Naive B cell (primary cell): ENCODE data around the gene SLC66A3. TPM values are rescaled to one million over a fixed set of nuclear protein-coding genes. Genes with fewer than 3 reads are reported as not detected.
A peak's percentile ranks its signal among the peaks of the same experiment; 100 is the strongest.

Experiments used
- ATAC-seq, 2 donors: fragments of 150-1000 bp; cut with Tn5 transposase; 2 replicates each; pipeline ENCODE4 v1.10.0; 2021; ENCODE audit warnings: low read depth in 2 of 2, mild to moderate bottlenecking in 2 of 2, moderate library complexity in 2 of 2
- DNase-seq: peaks from one replicate; pipeline ENCODE4 v3.0.0; 2022
- H3K27ac Mint-ChIP-seq, 6 donors: one replicate each; pipeline ENCODE4 v1.8.0; 2020 to 2022; ENCODE audit warnings: mild to moderate bottlenecking in 6 of 6, mixed read lengths in 6 of 6, moderate library complexity in 5 of 6, inconsistent platforms in 2 of 6
- H3K27me3 Mint-ChIP-seq, 3 donors: one replicate each; pipeline ENCODE4 v1.8.0; 2021 to 2022; ENCODE audit warnings: mixed read lengths in 3 of 3, mild to moderate bottlenecking in 1 of 3
- H3K36me3 Mint-ChIP-seq, 2 donors: one replicate each; pipeline ENCODE4 v1.8.0; 2020 to 2022; ENCODE audit warnings: mixed read lengths in 2 of 2, inconsistent platforms in 1 of 2, mild to moderate bottlenecking in 1 of 2
- H3K4me1 Mint-ChIP-seq, 3 donors: one replicate each; pipeline ENCODE4 v1.8.0; 2020 to 2022; ENCODE audit warnings: mixed read lengths in 3 of 3, inconsistent platforms in 1 of 3, mild to moderate bottlenecking in 1 of 3, moderate library complexity in 1 of 3
- H3K4me3 Mint-ChIP-seq, 8 donors: one replicate each; pipeline ENCODE4 v1.8.0; 2020 to 2022; ENCODE audit warnings: mild to moderate bottlenecking in 8 of 8, mixed read lengths in 8 of 8, moderate library complexity in 8 of 8, inconsistent platforms in 2 of 8
- H3K9me3 Mint-ChIP-seq, 7 donors: one replicate each; pipeline ENCODE4 v1.8.0; 2020 to 2022; ENCODE audit warnings: mixed read lengths in 7 of 7, mild to moderate bottlenecking in 5 of 7, inconsistent platforms in 2 of 7, moderate library complexity in 1 of 7
- polyA plus RNA-seq, 6 donors: library from polyadenylated mRNA; unstranded; fragments of 300-500 nt; fragmentation: Illumina TruSeq; gene quantifications; one replicate each; pipeline ENCODE4 v1.2.3, GENCODE V29; 2021; ENCODE audit warnings: low read depth in 6 of 6

Gene SLC66A3
- polyA plus RNA-seq, 6 donors from 2014 or later = 40.3 to 85.1 (median 43.9) TPM

DNA sequence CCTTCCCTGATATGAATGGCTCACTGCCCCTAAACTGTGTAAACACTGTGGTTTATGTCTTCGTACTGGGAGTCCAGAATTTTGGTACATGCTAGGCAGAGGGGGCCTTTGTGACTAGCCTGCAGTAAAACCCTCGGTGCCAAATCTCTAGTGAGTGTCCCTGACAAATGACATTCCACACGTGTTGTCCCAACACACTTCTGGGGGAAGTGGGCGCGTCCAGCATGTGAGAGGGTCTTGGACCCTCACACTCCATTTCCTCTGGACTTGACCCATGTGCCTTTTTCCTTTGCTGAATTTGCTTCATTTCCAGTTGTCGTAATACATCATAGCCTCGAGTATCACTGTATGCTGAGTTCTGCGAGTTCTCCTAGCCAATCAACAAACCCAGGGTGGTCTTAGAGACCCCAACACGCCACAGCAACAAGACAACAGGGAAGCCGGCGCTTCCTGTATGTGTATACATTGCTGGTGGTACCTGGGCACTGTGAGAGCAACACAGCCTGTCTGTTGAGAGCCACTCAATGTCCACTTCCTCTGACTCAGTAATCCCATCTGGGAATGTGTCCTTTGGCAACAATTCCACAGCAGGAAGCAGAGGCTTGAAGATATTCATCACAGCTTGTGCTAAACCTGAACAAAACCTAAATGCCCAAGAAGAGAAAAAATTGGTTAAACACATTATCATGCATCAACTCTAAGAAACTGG, 26.9 kb upstream of the SLC66A3 start:
- H3K4me3 Mint-ChIP-seq = peak overlapping the region in 4 of 8 donors; percentile 45 to 88 (median 84)
- no peak for DNase-seq
- peaks cover 9 to 30% (median 19%) of the 10 kb centered on the region in 3 donors for H3K4me1 Mint-ChIP-seq
- H3K36me3 Mint-ChIP-seq = no peaks in the 10 kb centered on the region
- H3K27ac Mint-ChIP-seq = peak overlapping the region in 2 of 6 donors; percentile 61 to 81
- H3K27me3 Mint-ChIP-seq = peaks cover 0 to 21% (median 0%) of the 10 kb centered on the region in 3 donors
- H3K9me3 Mint-ChIP-seq = peaks cover 0 to 2% (median 0%) of the 10 kb centered on the region in 7 donors
- no peak for ATAC-seq

DNA sequence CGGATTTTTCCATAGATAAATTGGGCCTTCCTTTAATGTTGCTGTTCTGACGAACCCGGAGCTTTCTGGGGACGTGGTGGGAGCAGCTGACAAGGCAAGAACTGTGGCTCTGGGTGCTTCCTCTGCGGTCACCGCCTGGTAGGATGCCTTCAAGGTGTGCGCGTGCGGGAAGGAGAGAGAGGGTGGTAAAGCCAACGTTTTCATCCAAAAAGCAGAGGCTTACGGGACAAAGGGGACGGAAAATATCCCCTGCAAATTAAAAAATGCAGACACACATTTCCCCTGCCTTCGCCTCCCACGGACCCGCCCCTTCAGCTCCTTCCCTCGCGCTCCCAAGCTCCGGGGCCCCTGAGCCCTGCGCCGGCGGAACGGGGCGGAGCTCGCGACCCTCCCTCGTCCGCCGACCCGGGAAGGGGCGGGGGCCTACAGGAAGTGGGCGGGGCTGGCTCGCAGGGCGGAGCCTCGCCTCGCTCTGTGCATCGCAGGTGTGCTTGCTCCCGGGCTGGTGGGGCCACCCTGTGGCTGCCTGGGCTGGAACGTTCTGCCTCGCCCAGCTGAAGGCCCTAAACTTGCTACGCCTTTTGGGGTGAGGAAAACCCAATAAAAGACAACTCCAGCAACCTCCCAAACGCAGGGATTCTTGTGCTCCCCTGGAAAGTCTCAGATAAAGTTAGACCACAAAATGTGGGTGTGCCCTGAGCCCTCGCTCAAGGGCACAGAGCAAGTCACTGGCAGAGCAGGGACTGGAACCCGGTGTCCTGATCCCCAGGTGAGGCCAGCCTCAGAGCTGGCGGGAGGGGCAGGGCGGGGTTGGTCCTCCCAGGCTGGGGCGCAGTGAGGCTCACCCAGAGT, 25.4 kb upstream of the SLC66A3 start:
- DNase-seq (peak; percentile 75), ATAC-seq (peak; percentile 83 to 86)
- peaks cover 0 to 21% (median 3%) of the 10 kb centered on the region in 3 donors for H3K27me3 Mint-ChIP-seq
- peaks cover 0 to 2% (median 0%) of the 10 kb centered on the region in 7 donors for H3K9me3 Mint-ChIP-seq
- no peaks in the 10 kb centered on the region for H3K36me3 Mint-ChIP-seq
- peak overlapping the region in 2 of 6 donors; percentile 53 to 82 for H3K27ac Mint-ChIP-seq
- H3K4me1 Mint-ChIP-seq = peaks cover 9 to 30% (median 19%) of the 10 kb centered on the region in 3 donors
- H3K4me3 Mint-ChIP-seq = peak overlapping the region; percentile 76 to 90 (median 86)

DNA sequence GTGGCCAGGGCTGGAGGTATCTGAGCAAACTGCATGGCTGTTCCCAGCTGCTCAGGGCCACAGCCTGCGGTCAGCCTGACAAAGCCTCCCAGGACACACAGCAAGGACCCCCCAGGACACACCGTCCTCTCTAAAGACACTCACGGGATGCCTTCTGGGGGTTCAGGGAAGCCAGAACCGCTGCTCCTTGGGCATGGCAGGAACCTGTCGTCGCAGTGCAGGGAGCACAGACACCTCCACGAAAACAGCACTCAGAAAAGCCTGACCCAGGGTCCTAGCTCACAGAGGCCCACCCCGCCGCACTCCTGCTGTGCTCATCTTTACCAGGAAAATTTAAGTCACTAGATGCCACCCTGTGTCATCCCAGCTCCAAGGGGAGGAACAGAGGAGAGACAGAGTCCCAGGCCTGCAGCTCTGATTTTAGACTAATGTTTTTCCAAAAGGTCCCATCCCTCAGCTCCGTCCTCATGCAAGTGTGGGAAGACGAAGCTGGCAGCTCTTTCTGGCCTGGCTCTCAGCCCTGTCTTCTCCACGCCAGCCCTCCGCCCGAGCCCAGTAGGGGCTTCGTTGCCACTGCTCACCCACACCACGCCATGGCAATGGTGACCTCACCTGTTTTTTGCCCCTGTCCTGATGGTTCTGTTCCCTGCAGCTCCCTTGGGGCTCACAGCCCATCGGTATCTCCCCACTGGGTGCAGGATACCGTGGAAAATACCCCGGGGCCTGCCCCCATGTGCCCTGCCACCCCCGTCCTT, 23.9 kb upstream of the SLC66A3 start:
- Mint-ChIP-seq H3K27ac (peak overlapping the region in 3 of 6 donors; percentile 30 to 42 (median 41)), H3K36me3 (no peaks in the 10 kb centered on the region)

DNA sequence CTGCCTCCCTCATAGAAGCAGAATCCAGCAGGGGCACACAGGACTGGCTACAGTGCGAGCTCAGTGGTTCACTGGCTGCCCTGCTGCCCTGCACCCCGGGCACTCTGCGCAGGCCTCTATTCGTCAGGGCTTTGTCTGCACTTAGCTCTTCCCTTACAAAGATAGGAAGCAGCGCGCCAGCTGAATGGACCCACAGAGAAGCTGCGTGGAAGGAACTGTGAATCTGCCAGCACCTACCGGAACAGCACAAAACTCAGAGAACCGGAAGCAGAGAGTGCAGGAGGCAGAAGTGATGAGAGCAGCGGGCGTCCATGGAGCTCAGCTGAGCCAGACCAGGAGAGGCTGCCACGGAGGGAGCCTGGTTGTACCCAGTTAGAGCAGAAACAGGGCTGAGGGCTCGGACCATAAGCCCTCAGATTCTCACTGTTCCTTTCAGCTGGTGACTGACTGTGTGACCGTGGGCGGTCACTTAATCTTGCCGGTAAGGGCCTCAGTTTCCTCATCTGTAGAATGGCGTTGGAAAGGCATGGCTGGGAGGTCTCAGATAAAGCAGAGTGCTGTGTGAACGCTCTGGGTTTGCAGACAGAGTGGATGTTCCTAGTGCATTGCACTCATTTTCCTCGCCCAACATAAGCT, 23.1 kb upstream of the SLC66A3 start:
- Mint-ChIP-seq H3K9me3 (peaks cover 0 to 2% (median 0%) of the 10 kb centered on the region in 7 donors), H3K4me1 (peaks cover 9 to 30% (median 19%) of the 10 kb centered on the region in 3 donors), H3K27me3 (peaks cover 14 to 29% (median 17%) of the 10 kb centered on the region in 3 donors), H3K27ac (peak overlapping the region in 2 of 6 donors; percentile 86 to 97), H3K36me3 (no peaks in the 10 kb centered on the region), H3K4me3 (peak overlapping the region; percentile 85 to 98 (median 94))
- no peak for ATAC-seq
- no peak for DNase-seq

More for the DNA sequence above, 23.9 kb upstream of the SLC66A3 start:
- H3K27me3 Mint-ChIP-seq = peaks cover 6 to 22% (median 11%) of the 10 kb centered on the region in 3 donors
- ATAC-seq (no peak), DNase-seq (no peak)
- H3K4me3 Mint-ChIP-seq = peak overlapping the region in 6 of 8 donors; percentile 12 to 86 (median 67)
- H3K9me3 Mint-ChIP-seq = peaks cover 0 to 2% (median 0%) of the 10 kb centered on the region in 7 donors
- peaks cover 9 to 30% (median 19%) of the 10 kb centered on the region in 3 donors for H3K4me1 Mint-ChIP-seq

DNA sequence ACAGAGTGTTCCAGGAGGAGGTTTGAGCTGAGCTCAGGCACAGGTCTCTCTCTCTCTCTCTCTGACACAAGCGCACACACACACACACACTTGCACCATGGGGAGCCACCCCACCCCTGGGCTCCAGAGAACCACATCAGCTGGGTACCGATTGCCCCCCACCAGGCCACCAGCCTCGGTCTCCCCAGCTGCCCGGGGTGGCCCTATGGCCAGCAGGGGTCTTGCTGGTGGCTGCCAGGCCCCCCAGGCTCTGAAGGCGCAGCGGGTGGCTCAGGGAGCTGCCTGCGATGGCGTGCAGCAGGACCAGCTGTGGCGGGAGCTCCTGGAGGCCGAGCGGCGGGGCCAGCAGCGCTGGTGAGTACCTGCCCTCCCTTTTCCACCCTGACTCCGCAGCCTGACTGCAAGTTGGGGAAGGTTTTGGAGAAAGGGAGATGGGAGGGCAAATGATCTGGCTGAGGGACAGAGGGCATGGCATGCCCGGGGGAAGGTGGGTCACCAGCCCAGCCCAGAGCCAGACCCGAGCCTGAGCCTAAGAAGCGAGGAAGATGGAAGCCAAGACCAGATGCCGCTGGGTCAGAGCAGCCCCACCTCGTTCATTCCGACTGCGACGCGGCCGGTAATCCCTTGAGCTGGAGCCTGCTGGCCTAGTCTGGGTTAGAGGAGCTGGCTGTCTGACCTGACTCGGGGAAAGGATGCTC, 21.9 kb upstream of the SLC66A3 start:
- peaks cover 9 to 27% (median 15%) of the 10 kb centered on the region in 3 donors for H3K4me1 Mint-ChIP-seq
- H3K36me3 Mint-ChIP-seq = no peaks in the 10 kb centered on the region
- H3K27me3 Mint-ChIP-seq = peaks cover 14 to 34% (median 21%) of the 10 kb centered on the region in 3 donors
- H3K27ac Mint-ChIP-seq = peak overlapping the region in 3 of 6 donors; percentile 86 to 98 (median 97)
- DNase-seq (no peak), ATAC-seq (no peak)
- peaks cover 0 to 2% (median 0%) of the 10 kb centered on the region in 7 donors for H3K9me3 Mint-ChIP-seq
- peak overlapping the region; percentile 85 to 98 (median 94) for H3K4me3 Mint-ChIP-seq

DNA sequence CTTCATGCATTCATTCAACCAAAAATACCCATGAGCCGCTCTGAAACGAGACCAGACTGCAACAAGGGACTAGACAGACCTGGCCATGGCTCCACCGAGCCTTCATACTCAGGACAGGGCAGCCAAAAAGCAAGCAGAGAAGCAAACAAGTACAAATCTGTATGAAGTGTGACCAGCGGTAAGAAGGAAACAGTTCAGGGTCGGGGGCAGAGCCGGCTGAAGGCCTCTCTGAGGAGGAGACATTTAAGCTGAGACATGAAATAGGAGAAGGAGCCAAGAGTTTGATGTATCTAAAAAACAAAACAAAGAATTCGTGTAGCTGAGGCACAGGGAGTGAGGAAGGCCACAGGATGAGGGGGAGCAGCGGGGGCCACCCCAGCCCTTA, 21.3 kb upstream of the SLC66A3 start:
- H3K27me3 Mint-ChIP-seq = peaks cover 14 to 35% (median 21%) of the 10 kb centered on the region in 3 donors
- DNase-seq (no peak), ATAC-seq (no peak)
- H3K27ac Mint-ChIP-seq = peak overlapping the region in 2 of 6 donors; percentile 13 to 24
- H3K4me1 Mint-ChIP-seq = peaks cover 9 to 23% (median 15%) of the 10 kb centered on the region in 3 donors
- peaks cover 0 to 2% (median 0%) of the 10 kb centered on the region in 7 donors for H3K9me3 Mint-ChIP-seq
- peak overlapping the region in 3 of 8 donors; percentile 44 to 64 (median 59) for H3K4me3 Mint-ChIP-seq
- no peaks in the 10 kb centered on the region for H3K36me3 Mint-ChIP-seq

DNA sequence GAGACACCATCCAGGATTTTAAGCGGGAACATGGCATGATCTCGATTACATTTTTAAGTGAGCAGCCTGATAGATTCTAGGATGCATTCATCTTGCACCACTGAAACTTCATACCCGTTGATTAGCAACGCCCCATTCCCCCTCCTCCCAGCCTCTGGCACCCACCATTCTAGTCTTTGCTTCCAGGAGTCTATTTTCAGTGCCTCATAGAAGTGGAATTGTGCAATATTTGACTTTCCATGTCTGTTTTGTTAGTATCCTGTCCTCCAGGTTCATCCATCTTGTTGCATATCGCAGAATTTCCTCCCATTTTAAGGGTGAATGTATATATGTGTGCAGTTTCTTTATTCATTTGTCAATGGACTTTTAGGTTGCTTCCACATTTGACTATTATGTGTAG, 20.9 kb upstream of the SLC66A3 start:
- Mint-ChIP-seq H3K36me3 (no peaks in the 10 kb centered on the region), H3K9me3 (peaks cover 0 to 2% (median 0%) of the 10 kb centered on the region in 7 donors), H3K27ac (peak overlapping the region in 1 of 6 donors; percentile 41), H3K4me1 (peaks cover 9 to 23% (median 14%) of the 10 kb centered on the region in 3 donors), H3K27me3 (peaks cover 14 to 35% (median 21%) of the 10 kb centered on the region in 3 donors), H3K4me3 (peak overlapping the region in 3 of 8 donors; percentile 12 to 59 (median 28))
- DNase-seq (no peak), ATAC-seq (no peak)

DNA sequence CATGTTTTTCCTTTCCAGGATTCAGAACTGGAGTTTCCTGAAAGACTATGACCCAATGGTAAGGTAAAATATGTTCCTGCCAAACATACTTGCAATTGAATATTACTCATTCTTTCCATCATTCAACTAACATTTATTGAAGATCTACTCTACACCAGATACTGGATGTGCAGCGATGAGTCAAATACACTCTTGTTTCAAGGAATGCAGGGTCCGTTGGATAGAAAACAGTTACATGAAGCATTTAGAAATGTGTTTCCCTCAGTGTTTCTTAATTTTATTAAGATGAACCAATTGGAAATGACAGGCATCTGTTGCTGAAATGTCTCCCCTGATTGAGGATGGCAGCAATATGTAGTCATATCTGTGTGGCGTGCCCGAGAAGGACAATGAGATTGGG, 14.8 kb upstream of the SLC66A3 start:
- DNase-seq (no peak), ATAC-seq (no peak)
- H3K4me1 Mint-ChIP-seq = peaks cover 3 to 6% (median 6%) of the 10 kb centered on the region in 3 donors

DNA sequence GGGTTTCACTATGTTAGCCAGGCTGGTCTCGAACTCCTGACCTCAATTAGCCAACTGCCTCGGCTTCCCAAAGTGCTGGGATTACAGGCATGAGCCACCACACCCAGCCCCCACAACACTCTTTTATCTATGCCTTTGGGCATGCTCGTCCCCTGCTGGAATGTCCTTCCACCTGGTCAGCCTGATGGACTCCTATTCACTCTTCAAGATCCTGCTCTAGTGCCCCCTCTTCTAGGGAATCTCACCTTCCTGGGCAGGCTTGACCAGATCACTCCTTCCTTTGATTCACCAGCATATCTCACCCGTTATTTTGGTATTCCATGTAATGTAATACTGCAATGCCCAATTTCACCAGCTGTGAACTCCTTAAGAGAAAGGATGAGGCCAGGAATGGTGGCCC, 13.9 kb upstream of the SLC66A3 start:
- no peak for ATAC-seq
- Mint-ChIP-seq H3K27ac (no peak overlapping the region), H3K9me3 (peaks cover 0 to 3% (median 0%) of the 10 kb centered on the region in 7 donors)

More for the DNA sequence above, 14.8 kb upstream of the SLC66A3 start:
- Mint-ChIP-seq H3K4me3 (no peak overlapping the region), H3K36me3 (no peaks in the 10 kb centered on the region), H3K27ac (no peak overlapping the region), H3K9me3 (peaks cover 0 to 3% (median 0%) of the 10 kb centered on the region in 7 donors), H3K27me3 (peaks cover 19 to 39% (median 37%) of the 10 kb centered on the region in 3 donors)

DNA sequence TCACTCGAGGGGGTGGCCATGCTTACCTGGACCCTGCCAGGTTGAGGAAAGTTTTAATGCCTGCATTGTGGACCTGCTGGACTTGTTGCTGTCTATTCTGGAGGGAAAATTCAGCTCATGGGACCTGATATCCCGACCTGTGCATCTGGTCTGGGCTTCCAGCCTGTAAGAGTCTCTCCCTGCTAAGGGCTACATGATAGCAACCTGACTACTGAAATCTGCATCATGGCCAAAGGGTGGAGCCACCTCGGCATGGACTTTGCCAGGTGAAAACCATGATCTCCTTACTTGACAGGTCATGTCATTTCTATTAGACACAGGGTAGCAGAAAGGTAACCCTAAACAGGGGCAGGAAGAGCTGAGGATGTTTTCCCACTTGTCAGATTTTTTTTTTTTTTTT, 12.9 kb upstream of the SLC66A3 start:
- Mint-ChIP-seq H3K27me3 (peaks cover 8 to 26% (median 23%) of the 10 kb centered on the region in 3 donors), H3K4me1 (peaks cover 5 to 9% (median 9%) of the 10 kb centered on the region in 3 donors), H3K27ac (no peak overlapping the region), H3K4me3 (peak overlapping the region in 1 of 8 donors; percentile 2), H3K36me3 (no peaks in the 10 kb centered on the region), H3K9me3 (peaks cover 0 to 3% (median 0%) of the 10 kb centered on the region in 7 donors)
- DNase-seq = no peak
- ATAC-seq = no peak

More for the DNA sequence above, 13.9 kb upstream of the SLC66A3 start:
- no peak overlapping the region for H3K4me3 Mint-ChIP-seq
- H3K36me3 Mint-ChIP-seq = no peaks in the 10 kb centered on the region
- H3K4me1 Mint-ChIP-seq = peaks cover 5 to 9% (median 9%) of the 10 kb centered on the region in 3 donors
- DNase-seq = no peak
- H3K27me3 Mint-ChIP-seq = peaks cover 14 to 33% (median 32%) of the 10 kb centered on the region in 3 donors

DNA sequence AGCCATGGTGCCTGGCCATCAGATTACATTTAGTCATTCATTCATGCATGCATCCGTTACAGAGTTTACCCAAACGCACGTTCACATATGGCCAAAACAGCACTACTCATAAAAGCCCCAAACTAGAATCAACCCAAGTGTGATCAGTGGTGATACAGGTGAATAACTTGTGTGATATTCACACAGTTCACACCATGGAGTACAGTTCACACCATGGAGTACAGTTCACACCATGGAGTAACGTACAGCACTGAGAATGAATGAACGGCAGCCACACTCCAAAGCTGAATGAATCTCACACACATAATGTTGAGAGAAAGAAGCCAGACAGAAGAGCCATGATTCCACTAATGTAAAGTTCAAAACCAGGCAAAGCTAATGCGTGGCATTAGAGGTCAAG, 12.3 kb upstream of the SLC66A3 start:
- Mint-ChIP-seq H3K4me1 (peaks cover 5 to 9% (median 9%) of the 10 kb centered on the region in 3 donors), H3K9me3 (peaks cover 0 to 3% (median 0%) of the 10 kb centered on the region in 7 donors), H3K27ac (no peak overlapping the region), H3K4me3 (no peak overlapping the region), H3K27me3 (peaks cover 7 to 25% (median 23%) of the 10 kb centered on the region in 3 donors), H3K36me3 (no peaks in the 10 kb centered on the region)
- DNase-seq (no peak), ATAC-seq (no peak)
